Measurements from ENCODE around the gene TLN1.
A peak's percentile ranks its signal among the peaks of the same experiment; 100 is the strongest.

Gene TLN1

GRCh38 chr9:35758475-35759050 is 26.6 kb upstream of the TLN1 start:
- peak overlapping the region; percentile 94 for H3K27ac ChIP-seq
- no peak for TF ChIP-seq CTCF (conservative IDR thresholded peaks at IDR 0.05)

DNA sequence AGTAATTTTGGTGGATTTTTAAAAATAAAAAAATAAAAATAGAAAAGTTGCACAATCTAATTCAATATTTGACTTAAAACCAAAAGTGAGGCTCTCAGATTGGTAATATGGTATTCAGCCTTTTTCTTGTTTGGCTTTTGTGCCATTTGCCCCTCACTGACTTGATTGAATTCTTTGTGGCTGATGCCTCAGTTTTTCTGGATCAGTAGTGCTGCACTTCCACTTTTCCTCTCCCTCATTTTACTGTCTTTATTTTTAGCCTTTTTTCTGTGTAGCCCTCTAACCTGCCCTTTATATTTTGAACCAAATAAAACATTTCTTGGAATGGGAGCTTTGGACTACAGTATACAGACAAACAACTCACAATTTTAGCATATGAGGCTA is 25.9 kb upstream of the TLN1 start:
- TF ChIP-seq CTCF (conservative IDR thresholded peaks at IDR 0.05): no peak
- peak overlapping the region; percentile 94 for H3K27ac ChIP-seq

DNA sequence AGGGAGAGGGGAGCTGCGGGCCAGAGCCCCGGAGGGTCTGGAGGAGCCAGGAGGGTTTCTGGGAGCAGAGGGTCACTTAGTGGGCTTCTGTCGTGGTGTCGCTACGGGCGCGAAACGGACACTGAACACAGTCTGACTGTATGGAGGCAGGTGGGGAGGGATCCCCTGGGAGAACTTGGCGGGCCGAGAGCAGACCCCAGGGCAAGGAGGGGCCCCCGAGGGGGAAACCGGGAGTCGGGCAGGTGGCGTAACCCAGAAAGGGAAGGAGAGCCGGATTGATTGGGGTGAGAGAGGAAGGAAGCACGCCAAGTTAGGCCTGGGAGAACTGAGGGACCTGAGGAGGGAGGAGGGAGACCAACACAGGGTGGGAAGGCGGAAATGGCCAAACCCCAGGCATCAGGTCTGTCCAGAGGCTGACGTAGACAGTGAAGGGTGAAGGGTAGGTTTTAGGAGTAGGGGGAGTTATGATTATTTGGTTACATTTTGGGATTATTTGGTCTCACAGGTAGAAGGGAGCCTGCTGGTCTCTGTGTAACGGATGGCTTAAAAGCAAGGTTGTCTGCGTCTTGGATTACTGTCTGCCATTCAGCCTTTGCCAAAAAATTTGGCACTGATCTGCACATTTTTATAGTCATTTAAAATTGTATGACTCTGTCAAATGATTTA is 25.4 kb upstream of the TLN1 start:
- no peak for TF ChIP-seq CTCF (conservative IDR thresholded peaks at IDR 0.05)
- peak overlapping the region; percentile 94 for H3K27ac ChIP-seq

DNA sequence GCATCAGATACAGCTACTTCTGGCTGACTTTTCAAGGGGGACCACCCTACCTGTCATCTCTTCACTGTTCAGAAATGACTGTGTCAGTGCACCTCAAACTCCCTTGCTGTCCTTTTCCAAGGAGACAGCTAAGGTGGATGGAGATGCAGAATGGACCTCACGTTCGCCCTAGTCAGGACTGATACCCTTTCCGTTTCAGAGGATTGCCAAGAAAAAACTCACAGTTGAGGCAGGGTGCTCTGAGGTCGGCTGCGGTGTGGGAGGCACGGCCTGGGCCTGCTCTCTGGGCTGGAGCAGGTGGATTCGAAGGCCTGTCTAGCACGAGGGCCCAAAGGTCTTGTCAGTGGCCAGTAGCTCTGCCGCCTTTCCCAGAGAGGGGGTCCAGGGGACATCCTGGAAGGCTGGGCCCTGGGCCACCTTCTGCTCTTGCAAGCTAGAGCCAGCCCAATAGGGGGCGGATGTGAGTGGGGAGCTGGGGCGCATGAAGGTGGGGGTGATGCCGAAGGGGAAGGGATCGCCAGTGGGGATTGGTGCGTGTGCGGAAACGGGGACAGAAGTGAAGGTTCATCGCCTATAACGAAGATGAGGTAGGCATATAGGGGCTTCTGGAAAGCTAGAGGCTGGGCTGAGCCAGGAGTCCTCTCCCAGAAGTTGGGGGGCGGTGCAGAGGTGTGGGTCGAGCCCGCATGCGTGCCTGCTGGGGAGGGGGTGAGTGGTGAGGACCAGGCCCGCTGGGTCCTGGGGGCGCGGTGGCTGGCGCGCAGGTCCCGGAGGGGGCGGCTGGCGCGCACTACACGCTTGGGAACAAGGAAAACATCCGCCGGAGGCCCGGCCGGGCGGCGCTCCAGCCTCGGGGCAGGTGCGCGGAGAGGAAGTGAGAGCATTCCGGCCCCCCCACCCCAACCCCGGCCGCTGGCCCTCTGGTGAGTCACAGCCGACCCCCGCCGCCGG is 24.6 kb upstream of the TLN1 start:
- peak; percentile 67 for TF ChIP-seq CTCF (conservative IDR thresholded peaks at IDR 0.05)
- H3K27ac ChIP-seq: peak overlapping the region; percentile 94

GRCh38 chr9:35755071-35755470 is 23.1 kb upstream of the TLN1 start:
- no peak overlapping the region for H3K27ac ChIP-seq
- TF ChIP-seq CTCF (conservative IDR thresholded peaks at IDR 0.05): no peak

GRCh38 chr9:35754264-35754663 is 22.3 kb upstream of the TLN1 start, which contains the start of gene MSMP:
TSS of gene MSMP (minus strand) at chr9:35754276. CDS start at chr9:35754129, 147 bp downstream.
- no peak within 1 kb of the TSS for H3K27ac ChIP-seq
- TF ChIP-seq CTCF (conservative IDR thresholded peaks at IDR 0.05): no peak

- no peak for TF ChIP-seq CTCF (conservative IDR thresholded peaks at IDR 0.05)
- no peak overlapping the region for H3K27ac ChIP-seq
These were observed 21.5 kb upstream of the TLN1 start for GRCh38 chr9:35753466-35753865.
